PFSK-1 (cell line): ENCODE results near the gene TRIM17.

Experiments used
- FOXP2 ChIP-seq: optimal IDR thresholded peaks from 2 replicates; pipeline ENCODE3; 2011; ENCODE audit warnings: borderline replicate concordance, control low read depth, inconsistent platforms; ENCODE audit not compliant: insufficient read depth; ENCODE audit errors: extremely low read length, extremely low read depth
- POLR2AphosphoS5 ChIP-seq: IDR thresholded peaks from 2 replicates; pipeline ENCODE4 v1.6.1; 2012; ENCODE audit warnings: low read depth, mild to moderate bottlenecking, control low read depth, low read length, moderate library complexity
- SIN3A ChIP-seq: IDR thresholded peaks from 2 replicates; pipeline ENCODE4 v1.6.1; 2012; ENCODE audit warnings: mild to moderate bottlenecking, low read length, moderate library complexity, borderline replicate concordance; ENCODE audit not compliant: insufficient read depth
- TAF1 ChIP-seq: IDR thresholded peaks from 2 replicates; pipeline ENCODE4 v1.6.1; 2012; ENCODE audit warnings: low read length, control low read depth, borderline replicate concordance; ENCODE audit not compliant: insufficient read depth
- TF ChIP-seq, protein P1 (sequence below), 2 experiments: IDR thresholded peaks; 2 replicates each; pipeline versions ENCODE4 v1.6.1 to v1.8.0; 2011 to 2012; ENCODE audit warnings: low read depth in 2 of 2, low read length in 2 of 2, control low read depth in 1 of 2, inconsistent platforms in 1 of 2, mild to moderate bottlenecking in 1 of 2, moderate library complexity in 1 of 2; ENCODE audit not compliant: insufficient read depth in 1 of 2

DNA sequence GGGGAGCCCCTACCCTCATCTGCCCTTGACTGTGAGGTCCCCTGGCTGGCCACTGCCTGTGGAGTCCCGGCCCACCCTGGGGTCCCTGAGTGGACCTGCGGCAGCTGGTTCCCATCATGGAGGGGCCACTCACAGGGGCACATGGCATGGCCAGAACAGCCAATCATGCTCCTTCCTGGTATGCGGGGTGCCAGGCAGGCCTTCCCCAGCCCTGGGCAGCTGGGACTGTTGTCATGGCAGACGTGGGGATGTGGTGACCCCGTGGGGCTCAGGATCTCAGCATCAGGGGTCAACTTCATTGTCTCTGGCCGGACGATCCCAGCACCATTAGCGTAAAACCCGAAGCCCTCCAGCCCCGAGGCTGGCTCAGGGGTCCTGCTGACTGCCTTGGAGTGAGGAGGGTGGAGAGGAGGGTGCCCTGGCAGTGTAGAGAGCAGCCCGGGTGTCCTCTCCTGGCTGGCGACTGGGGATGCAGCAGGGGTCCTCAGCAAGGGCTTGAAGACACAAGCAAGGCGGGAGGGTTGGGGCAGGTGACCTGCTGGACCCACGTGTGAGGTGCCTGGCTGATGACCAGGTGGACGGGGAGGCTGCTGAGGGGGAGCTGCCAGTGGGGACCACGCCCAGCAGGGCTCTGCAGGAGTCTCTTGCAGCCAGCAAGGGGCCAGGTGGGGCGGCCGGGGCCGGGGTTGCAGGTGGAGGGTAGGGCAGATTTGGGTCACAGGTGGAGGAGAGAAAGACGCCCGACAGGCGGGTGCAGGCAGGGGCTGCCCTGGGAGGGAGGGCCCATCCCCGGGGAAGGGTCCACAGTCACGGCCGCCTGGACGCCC lies 55.1 kb downstream of the TRIM17 start:
- TF ChIP-seq POLR2AphosphoS5 = no peak
- no peak for TF ChIP-seq SIN3A
- TF ChIP-seq TAF1 = no peak
- TF ChIP-seq, protein P1, sequence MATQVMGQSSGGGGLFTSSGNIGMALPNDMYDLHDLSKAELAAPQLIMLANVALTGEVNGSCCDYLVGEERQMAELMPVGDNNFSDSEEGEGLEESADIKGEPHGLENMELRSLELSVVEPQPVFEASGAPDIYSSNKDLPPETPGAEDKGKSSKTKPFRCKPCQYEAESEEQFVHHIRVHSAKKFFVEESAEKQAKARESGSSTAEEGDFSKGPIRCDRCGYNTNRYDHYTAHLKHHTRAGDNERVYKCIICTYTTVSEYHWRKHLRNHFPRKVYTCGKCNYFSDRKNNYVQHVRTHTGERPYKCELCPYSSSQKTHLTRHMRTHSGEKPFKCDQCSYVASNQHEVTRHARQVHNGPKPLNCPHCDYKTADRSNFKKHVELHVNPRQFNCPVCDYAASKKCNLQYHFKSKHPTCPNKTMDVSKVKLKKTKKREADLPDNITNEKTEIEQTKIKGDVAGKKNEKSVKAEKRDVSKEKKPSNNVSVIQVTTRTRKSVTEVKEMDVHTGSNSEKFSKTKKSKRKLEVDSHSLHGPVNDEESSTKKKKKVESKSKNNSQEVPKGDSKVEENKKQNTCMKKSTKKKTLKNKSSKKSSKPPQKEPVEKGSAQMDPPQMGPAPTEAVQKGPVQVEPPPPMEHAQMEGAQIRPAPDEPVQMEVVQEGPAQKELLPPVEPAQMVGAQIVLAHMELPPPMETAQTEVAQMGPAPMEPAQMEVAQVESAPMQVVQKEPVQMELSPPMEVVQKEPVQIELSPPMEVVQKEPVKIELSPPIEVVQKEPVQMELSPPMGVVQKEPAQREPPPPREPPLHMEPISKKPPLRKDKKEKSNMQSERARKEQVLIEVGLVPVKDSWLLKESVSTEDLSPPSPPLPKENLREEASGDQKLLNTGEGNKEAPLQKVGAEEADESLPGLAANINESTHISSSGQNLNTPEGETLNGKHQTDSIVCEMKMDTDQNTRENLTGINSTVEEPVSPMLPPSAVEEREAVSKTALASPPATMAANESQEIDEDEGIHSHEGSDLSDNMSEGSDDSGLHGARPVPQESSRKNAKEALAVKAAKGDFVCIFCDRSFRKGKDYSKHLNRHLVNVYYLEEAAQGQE (IDR thresholded peaks at IDR 0.05; ENCODE audit: insufficient read depth in 1 of 2, low read depth in 2 of 2, low read length in 2 of 2) = no peak
- no peak for TF ChIP-seq FOXP2
